Endothelial cell of umbilical vein (primary cell): ENCODE results near the gene SPTBN5. TPM values are rescaled to one million over a fixed set of nuclear protein-coding genes. Genes with fewer than 3 reads are reported as not detected.

Experiments
- BruUV-seq: library from RNA; stranded (reverse); fragments of 400-500 nt; replicated peaks from 2 replicates; lab custom pipeline; 2021; lab: Mats Ljungman, UMichigan
- CTCF ChIA-PET: fragments of 300-600, 350-600 bp; sonication (Branson Sonifier 250); formaldehyde crosslinking; loops from one replicate; lab custom pipeline; 2021; ENCODE audit warnings: antibody characterized with exemption, inconsistent platforms; lab: Charles Lee
- POLR2A ChIA-PET: fragments of 300-600, 350-600 bp; sonication (Branson Sonifier 250); formaldehyde crosslinking; loops from one replicate; lab custom pipeline; 2021; ENCODE audit warnings: antibody characterized with exemption, inconsistent platforms; lab: Charles Lee
- DNase-seq: peaks from one replicate; pipeline ENCODE4 v3.0.0-alpha.2; 2011; ENCODE audit warnings: low read depth, low spot score
- FAIRE-seq: peaks from 2 replicates; lab custom pipeline; 2011; peaks lifted over from hg19 to GRCh38; lab: Jason Lieb, UNC
- H2AFZ ChIP-seq: 2 replicates; pipeline ENCODE4 v1.6.0; 2012; ENCODE audit warnings: low read depth, low read length, control low read depth, inconsistent platforms
- H3K27ac ChIP-seq: 2 replicates; pipeline ENCODE4 v1.5.1; 2011; ENCODE audit warnings: low read depth, mild to moderate bottlenecking, control low read depth, low read length, moderate library complexity; ENCODE audit not compliant: insufficient read depth
- H3K27me3 ChIP-seq, 2 experiments: 2 replicates each; pipeline versions ENCODE4 v1.6.0 to v1.6.1; 2011; ENCODE audit warnings: low read length in 2 of 2, mixed read lengths in 1 of 2; ENCODE audit not compliant: control insufficient read depth in 2 of 2, insufficient read depth in 2 of 2
- H3K36me3 ChIP-seq, 2 experiments: 2 replicates in 1 of 2; 3 replicates in 1 of 2; pipeline ENCODE4 v1.5.1; 2011; ENCODE audit warnings: low read length in 2 of 2, mild to moderate bottlenecking in 1 of 2, moderate library complexity in 1 of 2; ENCODE audit not compliant: control insufficient read depth in 2 of 2, insufficient read depth in 2 of 2; ENCODE audit errors: extremely low read depth in 1 of 2
- H3K4me1 ChIP-seq: 3 replicates; pipeline ENCODE4 v1.5.1; 2011; ENCODE audit warnings: mild to moderate bottlenecking, low read length; ENCODE audit not compliant: control insufficient read depth, insufficient read depth; ENCODE audit errors: extremely low read depth
- H3K4me2 ChIP-seq: 2 replicates; pipeline ENCODE4 v1.6.1; 2011; ENCODE audit warnings: low read length, control low read depth, mixed read lengths; ENCODE audit not compliant: insufficient read depth
- H3K4me3 ChIP-seq, 3 experiments: fragments of 200-600 bp in 1 of 3; sonication (generic), shearing (Covaris generic) in 1 of 3; replicated peaks in 1 of 3; 2 replicates each; pipeline ENCODE4 v1.5.1; 2011 to 2016; ENCODE audit warnings: control low read depth in 3 of 3, low read length in 3 of 3, mild to moderate bottlenecking in 2 of 3, inconsistent platforms in 1 of 3, low read depth in 1 of 3, moderate library complexity in 1 of 3; ENCODE audit not compliant: insufficient read depth in 1 of 3
- H3K79me2 ChIP-seq: 2 replicates; pipeline ENCODE4 v1.6.0; 2012; ENCODE audit warnings: low read length, inconsistent platforms; ENCODE audit not compliant: control insufficient read depth, insufficient read depth
- H3K9ac ChIP-seq: replicated peaks from 2 replicates; pipeline ENCODE3; 2011; ENCODE audit warnings: low read length, control low read depth; ENCODE audit not compliant: insufficient read depth; ENCODE audit errors: extremely low read depth
- H3K9me1 ChIP-seq: replicated peaks from 3 replicates; pipeline ENCODE4 v1.6.0; 2011; ENCODE audit warnings: mild to moderate bottlenecking, low read length; ENCODE audit not compliant: control insufficient read depth, insufficient read depth; ENCODE audit errors: extremely low read depth
- H3K9me3 ChIP-seq: replicated peaks from 2 replicates; pipeline ENCODE4 v1.5.1; 2012; ENCODE audit warnings: low read length, inconsistent platforms; ENCODE audit not compliant: control insufficient read depth, insufficient read depth
- H4K20me1 ChIP-seq: replicated peaks from 2 replicates; pipeline ENCODE3; 2011; ENCODE audit warnings: mild to moderate bottlenecking, low read length; ENCODE audit not compliant: control insufficient read depth, insufficient read depth; ENCODE audit errors: extremely low read depth
- EZH2 ChIP-seq: IDR thresholded peaks from 2 replicates; pipeline ENCODE4 v1.6.1; 2012; ENCODE audit warnings: borderline replicate concordance, low read depth, mild to moderate bottlenecking, moderate library complexity, low read length, inconsistent platforms; ENCODE audit not compliant: severe bottlenecking
- FOS ChIP-seq: IDR thresholded peaks from 2 replicates; pipeline ENCODE4 v1.6.1; 2011; ENCODE audit warnings: mild to moderate bottlenecking, low read length, moderate library complexity, borderline replicate concordance; ENCODE audit not compliant: insufficient read depth
- GATA2 ChIP-seq: IDR thresholded peaks from 2 replicates; pipeline ENCODE4 v1.7.0; 2011; ENCODE audit warnings: low read depth, mild to moderate bottlenecking, moderate library complexity, mixed read lengths, low read length; ENCODE audit not compliant: insufficient read length, insufficient read depth
- JUN ChIP-seq: IDR thresholded peaks from 2 replicates; pipeline ENCODE4 v1.6.1; 2011; ENCODE audit warnings: borderline replicate concordance, low read depth; ENCODE audit not compliant: insufficient read length, insufficient read depth
- MYC ChIP-seq: IDR thresholded peaks from one replicate; pipeline ENCODE4 v1.6.1; 2011; ENCODE audit warnings: mild to moderate bottlenecking, low read depth, low read length
- POLR2A ChIP-seq: IDR thresholded peaks from 2 replicates; pipeline ENCODE4 v1.6.1; 2012; ENCODE audit warnings: low read depth, mild to moderate bottlenecking, control low read depth, low read length
- POLR2AphosphoS5 ChIP-seq: IDR thresholded peaks from 2 replicates; pipeline ENCODE4 v1.6.1; 2012; ENCODE audit warnings: low read depth, mild to moderate bottlenecking, control low read depth, low read length, moderate library complexity; ENCODE audit not compliant: insufficient read depth
- dilution Hi-C: fragments of 300-500 bp; cut with MboI; formaldehyde crosslinking; loops from one replicate; pipeline ENCODE4 v1.15.0; 2019; ENCODE audit warnings: low sequenced_read_pairs; ENCODE audit not compliant: extremely low pct_ligation_motif_present
- intact Hi-C: fragments of 100-400 bp; cut with micrococcal nuclease; formaldehyde crosslinking; loops from one replicate; pipeline ENCODE4 v1.10.0; 2022
- polyA plus RNA-seq, 4 experiments: library from polyadenylated mRNA; depleted of rRNA in 3 of 4; stranded (reverse) in 3 of 4; unstranded in 1 of 4; fragments of >200 nt; gene quantifications; 2 replicates each; pipeline versions ENCODE4 v1.2.1 to v1.2.3, GENCODE V29; 2011 to 2012; ENCODE audit warnings: missing spikeins in 1 of 4
- total RNA-seq: library from RNA; stranded (reverse); gene quantifications from 2 replicates; pipeline ENCODE4 v1.2.3, GENCODE V29; 2021
- TF ChIP-seq, protein P1 (sequence below), 2 donors: IDR thresholded peaks; 1 replicate in 1 of 2; 2 replicates in 1 of 2; pipeline ENCODE4 v1.5.1; 2011; ENCODE audit warnings: low read length in 2 of 2, mild to moderate bottlenecking in 2 of 2, moderate library complexity in 2 of 2, control low read depth in 1 of 2, inconsistent platforms in 1 of 2, low read depth in 1 of 2; ENCODE audit not compliant: insufficient read depth in 1 of 2; ENCODE audit errors: extremely low read depth in 1 of 2
- TF ChIP-seq, protein P2 (sequence below): IDR thresholded peaks from 2 replicates; pipeline ENCODE4 v1.6.1; 2011; ENCODE audit not compliant: insufficient read depth, insufficient read length

SPTBN5 gene
- total and polyA plus RNA-seq, 2 donors (not counting 3 experiments of a cell fraction or from before 2014, with no cell fraction given), result 12.0 to 19.0 TPM

DNA sequence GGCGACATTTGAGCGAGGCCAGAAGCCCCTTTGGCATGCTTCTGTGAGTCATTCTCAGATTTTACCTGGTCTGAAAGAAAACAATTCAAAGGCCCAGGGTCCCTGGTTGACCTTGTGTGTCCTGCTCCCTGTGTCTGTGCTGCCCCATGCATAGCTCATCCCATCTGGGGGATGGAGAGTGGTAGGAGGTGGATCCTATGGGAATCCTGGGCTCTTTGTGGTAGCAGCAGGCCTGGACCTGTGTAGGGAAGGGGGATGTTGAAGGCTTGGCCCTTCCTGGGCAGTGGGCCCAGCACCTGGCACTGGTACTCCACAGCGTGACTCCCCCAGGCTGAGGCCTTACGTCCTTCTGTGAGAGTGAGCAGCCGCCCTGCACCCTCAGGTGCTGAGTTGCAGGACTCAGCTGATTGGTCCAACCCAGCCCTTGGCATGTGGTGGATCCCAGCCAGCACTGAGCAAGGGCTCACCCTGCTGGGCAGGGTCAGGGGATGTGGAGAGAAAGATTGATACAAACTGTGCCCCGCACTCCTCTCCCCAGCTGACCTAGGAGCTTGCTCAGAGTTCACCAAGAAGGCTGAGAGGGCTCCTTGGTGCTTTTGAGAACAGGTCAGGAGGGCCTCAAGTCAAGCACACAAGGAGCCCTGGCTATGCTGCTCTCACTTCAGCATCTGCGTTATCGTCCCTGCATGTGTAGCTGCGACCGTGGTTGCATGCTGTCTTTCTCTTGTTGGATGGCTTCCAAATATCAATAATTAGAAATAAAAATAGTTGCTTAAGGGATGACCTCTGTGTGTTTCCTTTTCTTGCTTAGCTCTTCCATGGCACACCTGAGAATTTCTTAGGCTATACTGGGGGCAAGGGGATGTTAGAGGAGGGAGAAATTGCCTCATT, 87.3 kb downstream of the SPTBN5 start:
- H3K9ac ChIP-seq, result no peak overlapping the region
- H3K79me2 ChIP-seq, result peaks cover 15% of the 10 kb centered on the region
- H3K9me1 ChIP-seq, result no peaks in the 10 kb centered on the region
- POLR2A ChIA-PET, result no interaction called here
- H3K4me1 ChIP-seq, result peaks cover 27% of the 10 kb centered on the region
- H3K36me3 ChIP-seq, result no peaks in the 10 kb centered on the region
- dilution Hi-C loops, result no loop called here
- H2AFZ ChIP-seq, result no peak overlapping the region
- no peak for DNase-seq
- H3K27me3 ChIP-seq, result no peaks in the 10 kb centered on the region
- no peak overlapping the region for H3K4me2 ChIP-seq
- H3K4me3 ChIP-seq, result no peak overlapping the region
- no peaks in the 10 kb centered on the region for H4K20me1 ChIP-seq
- CTCF ChIA-PET, result interaction anchor here (1.2 to 15.9 kb wide), 2 partner anchors 12 to 31 kb away, joined by 5 to 754 read pairs; partner anchors contain the start of gene MAPKBP1
- intact Hi-C loops, result no loop called here
- TF ChIP-seq, protein P1, sequence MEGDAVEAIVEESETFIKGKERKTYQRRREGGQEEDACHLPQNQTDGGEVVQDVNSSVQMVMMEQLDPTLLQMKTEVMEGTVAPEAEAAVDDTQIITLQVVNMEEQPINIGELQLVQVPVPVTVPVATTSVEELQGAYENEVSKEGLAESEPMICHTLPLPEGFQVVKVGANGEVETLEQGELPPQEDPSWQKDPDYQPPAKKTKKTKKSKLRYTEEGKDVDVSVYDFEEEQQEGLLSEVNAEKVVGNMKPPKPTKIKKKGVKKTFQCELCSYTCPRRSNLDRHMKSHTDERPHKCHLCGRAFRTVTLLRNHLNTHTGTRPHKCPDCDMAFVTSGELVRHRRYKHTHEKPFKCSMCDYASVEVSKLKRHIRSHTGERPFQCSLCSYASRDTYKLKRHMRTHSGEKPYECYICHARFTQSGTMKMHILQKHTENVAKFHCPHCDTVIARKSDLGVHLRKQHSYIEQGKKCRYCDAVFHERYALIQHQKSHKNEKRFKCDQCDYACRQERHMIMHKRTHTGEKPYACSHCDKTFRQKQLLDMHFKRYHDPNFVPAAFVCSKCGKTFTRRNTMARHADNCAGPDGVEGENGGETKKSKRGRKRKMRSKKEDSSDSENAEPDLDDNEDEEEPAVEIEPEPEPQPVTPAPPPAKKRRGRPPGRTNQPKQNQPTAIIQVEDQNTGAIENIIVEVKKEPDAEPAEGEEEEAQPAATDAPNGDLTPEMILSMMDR (IDR thresholded peaks at IDR 0.05; ENCODE audit: extremely low read depth in 1 of 2, insufficient read depth in 1 of 2, low read depth in 1 of 2, low read length in 2 of 2), result no peak
- no peak for TF ChIP-seq GATA2
- no peak for TF ChIP-seq POLR2A
- TF ChIP-seq POLR2AphosphoS5, result no peak
- no peak for TF ChIP-seq FOS
- TF ChIP-seq, protein P2, sequence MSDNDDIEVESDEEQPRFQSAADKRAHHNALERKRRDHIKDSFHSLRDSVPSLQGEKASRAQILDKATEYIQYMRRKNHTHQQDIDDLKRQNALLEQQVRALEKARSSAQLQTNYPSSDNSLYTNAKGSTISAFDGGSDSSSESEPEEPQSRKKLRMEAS, result no peak
- TF ChIP-seq EZH2, result no peak
- TF ChIP-seq MYC, result no peak
- no peak for TF ChIP-seq JUN
- FAIRE-seq, result no peak
- BruUV-seq, result no TSS peak
- H3K9me3 ChIP-seq, result no peaks in the 10 kb centered on the region
- no peak overlapping the region for H3K27ac ChIP-seq
